T-helper 1 cell treated with Interleukin-12 subunit alpha and Interleukin-12 subunit beta and Interleukin-4 antibody, amounts not matched to agents 30 ng/mL and 1 ng/mL, for 36 hours (primary cell): ENCODE results near the gene ARHGAP22. TPM values are rescaled to one million over a fixed set of nuclear protein-coding genes. Genes with fewer than 3 reads are reported as not detected.

Source experiments
- intact Hi-C: fragments of 100-400 bp; cut with micrococcal nuclease; formaldehyde crosslinking; loops from one replicate; pipeline ENCODE4 v1.15.1; 2024
- total RNA-seq: library from RNA; stranded (reverse); gene quantifications from 2 replicates; pipeline ENCODE4 v1.2.3, GENCODE V29; 2022

ARHGAP22 gene
- total RNA-seq, 1 donor from 2014 or later, result not detected

DNA sequence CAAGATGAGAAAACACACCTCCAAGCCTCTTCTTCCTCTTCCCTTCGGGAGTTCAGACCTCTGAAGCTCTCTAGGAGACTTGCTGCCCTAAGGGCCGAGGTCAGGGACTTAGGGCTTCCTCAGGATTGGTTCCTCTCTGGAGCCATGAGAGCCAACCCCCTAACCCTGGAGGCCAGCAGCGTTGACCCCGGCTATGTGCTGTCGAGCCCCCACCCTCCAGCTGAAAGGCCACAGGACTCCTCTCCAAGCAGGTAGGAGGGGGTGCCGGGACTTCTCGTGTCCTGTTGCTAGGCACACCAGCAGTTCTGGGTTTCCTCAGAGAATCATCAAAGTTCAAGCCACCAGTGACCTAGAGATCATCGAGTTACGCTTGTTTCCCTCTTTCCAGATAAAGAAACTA lies 87.4 kb downstream of the ARHGAP22 start:
- intact Hi-C loops, result no loop called here

DNA sequence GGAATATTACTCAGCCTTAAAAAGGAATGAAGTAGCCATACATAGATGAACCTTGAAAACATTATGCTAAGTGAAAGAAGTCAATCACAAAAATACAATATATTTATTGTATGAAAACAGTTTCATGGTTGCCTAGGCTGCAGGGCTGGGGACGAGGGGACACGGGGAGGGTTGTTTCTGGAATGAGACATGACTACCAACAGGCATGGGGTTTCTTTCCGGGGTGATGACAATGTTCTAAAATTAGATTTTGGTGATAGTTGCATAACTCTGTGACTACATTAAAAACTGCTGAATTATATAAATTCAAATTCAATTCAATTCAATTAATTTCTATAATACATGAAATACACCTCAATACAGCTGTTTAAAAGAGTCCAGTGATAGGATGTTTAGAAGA lies 88.0 kb downstream of the ARHGAP22 start:
- intact Hi-C loops, result no loop called here

- intact Hi-C loops, result no loop called here
Observed at GRCh38 chr10:48514916-48515315, 90.0 kb downstream of the ARHGAP22 start.

- intact Hi-C loops, result no loop called here
Observed at GRCh38 chr10:48514255-48514654, 90.6 kb downstream of the ARHGAP22 start.

- intact Hi-C loops, result no loop called here
Observed at GRCh38 chr10:48512861-48513260, 92.0 kb downstream of the ARHGAP22 start.

DNA sequence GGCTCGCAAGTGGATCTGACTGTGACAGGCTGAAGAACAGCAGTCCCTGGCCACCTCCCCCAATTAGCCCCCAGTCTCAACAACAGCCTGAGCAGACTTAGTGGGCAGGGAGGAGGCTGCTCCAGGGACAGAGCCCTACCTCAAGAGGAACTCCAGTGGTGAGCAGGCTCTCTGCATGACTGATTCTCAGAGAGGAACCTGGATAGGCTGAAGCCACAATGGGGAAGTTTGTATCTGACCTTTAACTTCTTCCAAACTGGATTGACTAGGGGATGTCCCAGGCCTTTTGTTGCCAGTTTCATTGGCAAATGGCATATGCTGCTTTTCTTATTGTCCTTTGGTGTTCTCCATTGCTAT lies 93.0 kb downstream of the ARHGAP22 start:
- intact Hi-C loops, result no loop called here

- intact Hi-C loops, result no loop called here
Observed at GRCh38 chr10:48511066-48511874, 93.6 kb downstream of the ARHGAP22 start.

DNA sequence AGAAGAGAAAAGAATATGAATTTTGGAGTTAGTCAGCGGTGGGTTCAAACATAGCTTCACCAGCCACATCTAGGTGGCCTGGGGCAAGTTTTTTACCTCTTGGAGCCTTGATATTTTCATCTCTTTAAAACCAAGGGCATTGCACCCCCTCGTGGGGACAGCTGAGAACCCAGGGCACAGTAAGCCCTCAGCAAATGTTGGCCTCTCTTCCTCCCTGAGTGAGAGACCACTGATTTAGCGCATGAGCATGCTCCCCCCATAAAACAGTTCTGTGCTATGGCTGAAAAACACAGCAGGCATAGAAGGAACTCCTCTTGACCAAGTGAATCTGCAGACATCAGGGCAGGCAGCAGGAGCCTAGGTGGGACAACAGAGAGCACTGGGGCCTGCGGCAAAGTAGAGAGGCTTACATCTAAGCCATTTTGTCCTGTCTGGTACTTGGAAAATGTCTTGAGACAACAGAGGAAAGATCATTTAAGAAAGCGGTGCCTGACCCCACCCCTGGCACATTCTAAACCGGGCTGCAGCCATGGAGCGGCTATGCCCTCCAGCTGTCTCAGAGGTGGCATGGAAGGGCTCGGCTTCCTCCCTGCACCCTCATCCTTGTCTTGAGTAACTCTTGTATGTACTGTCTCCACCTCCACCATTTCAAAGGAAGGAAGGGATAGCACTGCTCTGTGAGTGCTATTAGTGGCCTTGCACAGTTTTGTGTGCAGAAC lies 94.7 kb downstream of the ARHGAP22 start:
- intact Hi-C loops, result loop anchor here (1.0 to 5.0 kb wide), 2 partner anchors 147 to 293 kb away; no protein-coding TSS in a partner anchor

GRCh38 chr10:48508791-48509772 lies 95.8 kb downstream of the ARHGAP22 start:
- intact Hi-C loops, result loop anchor here (5.0 kb wide), 1 partner anchor 292 kb away; no protein-coding TSS in a partner anchor

DNA sequence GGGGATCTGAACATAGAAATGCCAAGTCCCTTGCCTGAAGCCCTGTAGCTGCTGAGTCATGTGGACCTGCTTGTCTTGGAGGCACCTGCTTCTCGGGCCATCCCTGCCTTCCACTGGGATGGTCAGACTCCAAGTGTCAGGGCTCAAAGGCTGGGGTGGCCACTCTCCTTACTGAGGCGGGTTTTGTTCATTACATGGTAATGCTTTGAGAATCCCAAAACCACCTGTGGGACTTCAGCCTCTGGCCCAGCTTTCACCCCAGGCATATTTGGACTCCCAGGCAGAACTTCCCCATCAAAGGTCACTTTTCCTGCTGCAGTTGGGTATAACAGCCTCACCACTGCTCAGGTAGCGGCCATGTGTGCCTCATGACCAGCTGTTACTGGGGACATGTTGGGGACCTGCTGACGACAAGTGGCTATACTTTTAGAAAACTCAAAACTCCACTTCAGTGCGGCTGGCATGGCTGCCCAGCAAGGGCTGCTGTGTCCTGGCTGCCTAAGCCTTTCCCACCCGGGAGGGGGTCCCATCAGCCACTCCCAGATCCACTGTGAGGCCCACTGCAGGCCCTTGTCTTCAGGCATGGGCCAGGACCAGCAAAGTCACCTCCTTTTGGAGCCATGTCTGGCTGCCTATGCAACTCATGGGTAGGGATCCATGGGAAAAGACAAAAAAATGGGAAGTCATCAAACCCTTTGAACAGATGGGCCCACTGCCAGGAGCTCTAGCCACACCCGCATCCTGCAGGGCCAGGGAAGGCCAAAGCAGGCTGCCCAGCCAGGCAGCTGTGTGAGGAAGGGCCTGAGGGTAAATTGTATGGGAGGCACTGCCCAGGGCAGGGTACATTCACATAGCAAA lies 96.7 kb downstream of the ARHGAP22 start:
- intact Hi-C loops, result loop anchor here (5.0 kb wide), 1 partner anchor 291 kb away; no protein-coding TSS in a partner anchor

DNA sequence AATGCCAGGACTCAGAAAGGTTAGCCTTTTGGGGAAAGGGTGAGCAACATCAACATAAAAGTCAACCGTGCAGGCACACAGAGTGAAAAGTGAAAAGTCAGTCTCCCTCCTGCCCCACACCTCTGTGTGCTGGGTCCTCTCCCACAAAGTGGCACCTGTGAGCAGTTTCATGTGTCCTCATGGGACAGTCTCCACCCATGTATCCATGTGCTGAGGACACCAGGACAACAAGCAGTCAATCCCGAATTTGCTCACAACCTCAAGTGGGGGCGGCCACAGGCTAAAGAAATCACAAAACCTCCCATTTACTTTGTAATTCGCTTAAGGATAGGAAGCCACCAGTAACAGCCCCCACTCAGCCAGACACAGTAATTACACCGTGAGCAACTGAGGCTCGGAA lies 97.4 kb downstream of the ARHGAP22 start:
- intact Hi-C loops, result loop anchor here (5.0 kb wide), 1 partner anchor 290 kb away; no protein-coding TSS in a partner anchor

DNA sequence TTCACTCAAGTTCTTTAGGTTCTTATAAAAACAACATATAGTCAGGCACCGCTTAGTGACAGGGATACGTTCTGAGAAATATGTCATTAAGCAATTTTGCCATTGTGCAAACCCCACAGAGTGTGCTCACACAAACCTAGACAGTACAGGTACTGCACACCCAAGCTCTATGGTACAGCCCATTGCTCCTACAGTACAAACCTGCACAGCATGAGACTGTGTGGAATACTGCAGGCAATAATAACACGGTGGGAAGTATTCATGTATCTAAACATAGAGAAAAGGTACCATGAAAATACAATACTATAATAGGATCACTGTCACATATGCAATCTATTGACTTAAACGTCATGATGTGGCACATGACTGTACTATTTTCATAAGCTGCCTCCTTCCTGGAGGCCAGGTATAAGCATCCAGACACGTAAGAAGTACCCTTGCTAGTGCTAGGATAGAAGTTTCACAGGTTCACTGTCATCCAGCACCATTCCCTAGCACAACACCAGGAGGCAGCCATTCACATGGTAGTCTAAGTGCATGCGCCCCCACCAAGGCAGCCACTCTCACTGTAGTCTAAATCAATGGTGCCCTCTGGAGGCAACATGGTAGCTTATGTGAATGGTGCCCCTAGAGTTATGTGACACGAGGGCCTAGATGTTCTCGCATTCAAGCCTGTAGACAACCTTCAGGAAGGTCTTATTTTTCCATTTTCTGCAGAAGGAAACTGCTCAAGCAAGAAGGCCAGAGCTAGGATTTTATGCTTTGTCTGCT lies 98.5 kb downstream of the ARHGAP22 start:
- intact Hi-C loops, result loop anchor here (1.0 to 5.0 kb wide), 2 partner anchors 143 to 289 kb away; no protein-coding TSS in a partner anchor

GRCh38 chr10:48505394-48506112 lies 99.3 kb downstream of the ARHGAP22 start:
- intact Hi-C loops, result loop anchor here (1.0 to 5.0 kb wide), 2 partner anchors 142 to 288 kb away; no protein-coding TSS in a partner anchor

- intact Hi-C loops, result no loop called here
Observed at GRCh38 chr10:48504141-48504885, 100.6 kb downstream of the ARHGAP22 start.

DNA sequence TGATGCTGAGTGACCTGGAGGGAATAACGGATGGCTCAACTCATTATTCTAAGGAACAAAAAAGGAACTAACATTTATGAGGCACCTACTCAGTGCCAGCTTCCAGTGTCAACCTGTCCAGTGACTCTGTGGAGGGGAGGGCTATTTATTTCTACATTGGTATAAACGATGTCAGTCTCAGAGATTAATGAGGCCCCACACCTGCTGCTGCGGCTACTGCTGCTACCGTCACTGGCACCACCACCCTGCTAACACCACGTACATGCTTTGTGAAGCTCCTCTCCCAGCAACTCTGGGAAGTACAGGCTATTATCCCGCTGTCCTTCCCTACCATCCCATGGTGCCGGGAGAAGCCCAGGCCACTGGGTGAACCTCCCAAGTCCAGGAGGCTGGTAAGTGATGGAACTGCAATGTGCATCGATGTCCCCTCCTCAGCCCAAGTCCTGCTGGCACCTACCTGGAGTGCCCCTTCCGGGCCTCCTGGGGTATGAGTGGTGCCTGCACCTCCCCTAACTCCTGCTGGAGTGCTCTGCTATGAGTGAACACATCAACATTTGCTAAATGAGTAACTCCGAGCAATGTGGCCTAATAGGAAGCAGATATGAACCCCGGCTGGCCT lies 101.5 kb downstream of the ARHGAP22 start:
- intact Hi-C loops, result no loop called here

DNA sequence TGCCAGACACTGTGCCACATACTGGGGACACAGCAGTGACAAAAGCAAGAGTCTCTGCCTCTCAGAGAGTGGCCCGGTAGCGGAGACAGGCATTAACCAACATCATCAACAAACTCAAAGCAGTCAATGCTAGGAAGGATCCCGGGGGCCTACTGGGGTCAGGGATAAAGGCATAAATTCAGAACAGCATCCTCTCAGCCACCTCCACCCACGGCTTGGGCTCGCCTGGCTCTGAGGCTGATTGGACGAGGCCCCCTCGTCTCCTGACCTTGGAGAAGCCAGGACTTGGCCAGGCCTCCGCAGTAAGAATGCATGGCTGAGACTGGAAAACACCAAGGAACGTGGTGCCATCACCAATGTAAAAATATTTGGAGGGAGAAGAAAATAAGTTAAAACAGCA lies 102.1 kb downstream of the ARHGAP22 start:
- intact Hi-C loops, result no loop called here
